ENCODE measurements around the gene OR10V1.

DNA sequence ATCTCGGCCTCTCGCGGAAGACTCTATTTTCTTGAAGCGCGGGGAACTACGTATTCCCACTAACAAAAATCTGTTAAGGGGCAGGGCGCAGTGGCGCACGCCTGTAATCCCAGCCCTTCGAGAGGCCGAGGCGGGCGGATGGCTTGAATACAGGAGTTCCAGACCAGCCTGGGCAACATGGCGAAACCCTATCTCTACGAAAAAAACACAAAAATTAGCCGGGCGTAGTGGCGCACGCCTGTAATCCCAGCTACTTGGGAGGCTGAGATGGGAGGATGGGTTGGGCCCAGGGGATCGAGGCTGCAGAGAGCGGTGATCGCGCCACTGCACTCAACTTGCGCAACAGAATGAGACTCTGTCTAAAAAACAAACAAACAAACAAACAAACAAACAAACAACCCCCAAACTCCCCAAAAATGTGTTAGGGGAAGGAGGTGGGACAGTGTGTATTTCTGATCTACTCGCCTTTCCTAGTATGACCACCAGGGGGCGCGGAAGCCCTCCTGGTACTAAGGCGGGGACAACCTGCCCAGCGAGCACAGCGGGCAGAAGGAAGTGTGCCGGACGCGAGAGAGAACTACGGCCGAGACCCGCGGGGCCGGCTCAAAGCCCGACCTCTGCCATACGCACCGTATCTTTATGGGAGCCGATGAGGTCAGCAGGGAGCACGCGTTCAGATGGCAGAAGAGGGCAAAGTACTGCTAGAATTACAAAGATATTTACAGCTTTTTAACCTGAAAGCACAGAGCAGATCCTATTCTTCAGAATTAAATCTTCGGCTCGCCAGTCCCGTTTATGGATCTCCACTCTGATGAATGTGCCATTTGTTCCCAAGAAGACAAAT is 40.2 kb upstream of the OR10V1 start:
- TF ChIP-seq POLR2A (IDR thresholded peaks at IDR 0.05; ENCODE audit: low read length) (no peak), GATA1 (IDR thresholded peaks at IDR 0.05; ENCODE audit: low read depth, low read length) (no peak)

Data from erythroblast (primary cell).